Endothelial cell (in vitro differentiated cells): Measurements from ENCODE around the gene TRHDE. TPM values are rescaled to one million over a fixed set of nuclear protein-coding genes. Genes with fewer than 3 reads are reported as not detected.
"Not testable (repeated sequence)": the region's sequence is repeated elsewhere in the genome, so short reads cannot be mapped to it uniquely, and the experiment has no call there.

Source experiments
- DNase-seq: peaks from one replicate; pipeline ENCODE4 v3.0.0; 2021; ENCODE audit warnings: low spot score
- H3K27ac Mint-ChIP-seq: one replicate; pipeline ENCODE4 v1.8.0; 2021; ENCODE audit warnings: mixed read lengths, inconsistent platforms; ENCODE audit not compliant: unreplicated experiment
- H3K27me3 Mint-ChIP-seq: one replicate; pipeline ENCODE4 v1.8.0; 2021; ENCODE audit warnings: mild to moderate bottlenecking, moderate library complexity, mixed read lengths, inconsistent platforms; ENCODE audit not compliant: unreplicated experiment
- H3K36me3 Mint-ChIP-seq: one replicate; pipeline ENCODE4 v1.8.0; 2021; ENCODE audit warnings: mild to moderate bottlenecking, low read depth, mixed read lengths, inconsistent platforms; ENCODE audit not compliant: unreplicated experiment
- H3K4me1 Mint-ChIP-seq: one replicate; pipeline ENCODE4 v1.8.0; 2021; ENCODE audit warnings: mild to moderate bottlenecking, mixed read lengths, inconsistent platforms; ENCODE audit not compliant: unreplicated experiment
- H3K4me3 Mint-ChIP-seq: one replicate; pipeline ENCODE4 v1.8.0; 2021; ENCODE audit warnings: mild to moderate bottlenecking, mixed read lengths, inconsistent platforms; ENCODE audit not compliant: unreplicated experiment
- H3K9me3 Mint-ChIP-seq: one replicate; pipeline ENCODE4 v1.8.0; 2021; ENCODE audit warnings: mixed read lengths, inconsistent platforms; ENCODE audit not compliant: unreplicated experiment
- total RNA-seq: library from RNA; stranded (reverse); fragmentation: NEBNext Ultra II Directional; extraction: Animal tissue kit (Norgen Biotek cat#: 25700); gene quantifications from one replicate; pipeline ENCODE4 v1.2.1, GENCODE V29; 2021; ENCODE audit not compliant: unreplicated experiment
- TF ChIP-seq, protein P1 (sequence below): fragments of 200-600 bp; sonication (generic); IDR thresholded peaks from one replicate; pipeline ENCODE4 v1.5.0; 2021; ENCODE audit warnings: antibody characterized with exemption; ENCODE audit not compliant: unreplicated experiment

The TRHDE gene
- total RNA-seq, 1 donor from 2014 or later = 0.54 TPM

DNA sequence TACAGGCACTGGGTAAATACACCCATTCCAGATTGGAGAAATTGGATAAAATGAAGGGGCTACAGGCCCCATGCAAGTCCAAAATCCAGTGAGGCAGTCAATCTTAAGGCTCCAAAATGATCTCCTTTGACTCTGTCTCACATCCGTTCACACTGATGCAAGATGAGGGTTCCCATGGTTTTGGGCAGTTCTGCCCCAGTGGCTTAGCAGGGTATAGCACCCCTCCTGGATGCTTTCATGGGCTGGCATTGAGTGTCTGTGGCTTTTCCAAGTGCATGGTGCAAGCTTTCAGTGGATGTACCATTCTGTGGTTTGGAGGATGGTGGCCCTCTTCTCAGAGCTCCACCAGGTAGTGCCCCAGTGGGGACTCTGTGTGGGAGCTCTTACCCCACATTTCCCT lies 427.2 kb downstream of the TRHDE start:
- no peaks in the 10 kb centered on the region for H3K9me3 Mint-ChIP-seq
- H3K36me3 Mint-ChIP-seq = peaks cover 3% of the 10 kb centered on the region
- no peak overlapping the region for H3K27ac Mint-ChIP-seq
- DNase-seq = no peak
- H3K27me3 Mint-ChIP-seq = peaks cover 2% of the 10 kb centered on the region
- TF ChIP-seq, protein P1, sequence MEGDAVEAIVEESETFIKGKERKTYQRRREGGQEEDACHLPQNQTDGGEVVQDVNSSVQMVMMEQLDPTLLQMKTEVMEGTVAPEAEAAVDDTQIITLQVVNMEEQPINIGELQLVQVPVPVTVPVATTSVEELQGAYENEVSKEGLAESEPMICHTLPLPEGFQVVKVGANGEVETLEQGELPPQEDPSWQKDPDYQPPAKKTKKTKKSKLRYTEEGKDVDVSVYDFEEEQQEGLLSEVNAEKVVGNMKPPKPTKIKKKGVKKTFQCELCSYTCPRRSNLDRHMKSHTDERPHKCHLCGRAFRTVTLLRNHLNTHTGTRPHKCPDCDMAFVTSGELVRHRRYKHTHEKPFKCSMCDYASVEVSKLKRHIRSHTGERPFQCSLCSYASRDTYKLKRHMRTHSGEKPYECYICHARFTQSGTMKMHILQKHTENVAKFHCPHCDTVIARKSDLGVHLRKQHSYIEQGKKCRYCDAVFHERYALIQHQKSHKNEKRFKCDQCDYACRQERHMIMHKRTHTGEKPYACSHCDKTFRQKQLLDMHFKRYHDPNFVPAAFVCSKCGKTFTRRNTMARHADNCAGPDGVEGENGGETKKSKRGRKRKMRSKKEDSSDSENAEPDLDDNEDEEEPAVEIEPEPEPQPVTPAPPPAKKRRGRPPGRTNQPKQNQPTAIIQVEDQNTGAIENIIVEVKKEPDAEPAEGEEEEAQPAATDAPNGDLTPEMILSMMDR = no peak
- no peak overlapping the region for H3K4me3 Mint-ChIP-seq
- H3K4me1 Mint-ChIP-seq = no peaks in the 10 kb centered on the region

DNA sequence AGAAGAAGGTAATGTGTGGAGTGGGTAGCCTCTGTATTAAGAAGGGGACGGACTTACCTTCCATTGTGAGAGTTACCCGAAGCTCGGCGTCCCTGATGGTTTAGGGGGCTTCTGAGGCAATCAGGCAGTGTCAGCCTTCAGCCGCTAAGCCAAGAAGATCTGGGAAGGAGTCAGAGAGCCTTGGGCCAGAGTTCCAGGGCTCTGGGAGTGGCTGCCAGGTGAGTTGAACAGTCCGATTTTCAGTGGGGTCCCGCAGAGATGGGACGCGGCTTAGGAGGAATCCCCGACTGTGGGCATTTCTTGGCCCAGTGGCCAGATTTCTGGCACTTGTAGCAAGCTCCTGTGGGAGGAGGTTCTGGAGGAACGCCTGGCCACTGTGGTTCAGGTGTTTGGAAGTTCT lies 439.9 kb downstream of the TRHDE start:
- DNase-seq, H3K4me3 Mint-ChIP-seq, H3K27me3 Mint-ChIP-seq, H3K36me3 Mint-ChIP-seq, H3K27ac Mint-ChIP-seq, H3K9me3 Mint-ChIP-seq: not testable (repeated sequence)
- peaks cover 16% of the 10 kb centered on the region for H3K4me1 Mint-ChIP-seq

DNA sequence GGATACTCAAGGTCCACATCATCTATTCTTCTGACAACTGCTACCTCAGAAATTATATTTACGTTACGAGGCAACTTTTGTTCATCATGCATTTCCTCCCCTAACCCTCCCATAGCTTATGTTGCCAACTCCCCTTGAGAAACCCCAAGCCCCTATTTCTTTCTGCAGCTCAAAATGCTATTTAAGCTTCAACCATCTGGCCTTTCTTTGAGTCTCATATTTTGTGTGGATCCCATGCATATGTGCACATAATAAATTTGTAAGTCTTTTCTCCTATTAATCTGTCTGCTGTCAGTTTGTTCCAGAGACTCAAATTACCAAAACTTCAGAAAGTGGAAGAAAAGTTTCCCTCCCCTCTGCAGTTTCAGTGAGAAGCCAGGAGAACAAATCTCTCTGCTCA lies 444.1 kb downstream of the TRHDE start:
- TF ChIP-seq, protein P1 = no peak
- Mint-ChIP-seq H3K27ac (peak overlapping the region; percentile 26), H3K9me3 (peaks cover 7% of the 10 kb centered on the region), H3K36me3 (peaks cover 5% of the 10 kb centered on the region), H3K27me3 (peaks cover 2% of the 10 kb centered on the region), H3K4me3 (no peak overlapping the region), H3K4me1 (peaks cover 22% of the 10 kb centered on the region)
- DNase-seq = no peak

GRCh38 chr12:72717036-72717435 lies 444.9 kb downstream of the TRHDE start:
- peaks cover 7% of the 10 kb centered on the region for H3K9me3 Mint-ChIP-seq
- H3K36me3 Mint-ChIP-seq = peaks cover 9% of the 10 kb centered on the region
- H3K27me3 Mint-ChIP-seq = peaks cover 4% of the 10 kb centered on the region
- no peak overlapping the region for H3K4me3 Mint-ChIP-seq
- peaks cover 22% of the 10 kb centered on the region for H3K4me1 Mint-ChIP-seq
- TF ChIP-seq, protein P1 = no peak
- no peak for DNase-seq
- no peak overlapping the region for H3K27ac Mint-ChIP-seq
